DMS53 treated with DMSO at 0.1 percent for 48 hours (cell line): ENCODE results near the gene USP36.

ENCODE experiments used
- DNase-seq: peaks from one replicate; lab custom pipeline; 2025; ENCODE audit not compliant: unreplicated experiment; lab: John Stamatoyannopoulos, UW

USP36 gene

DNA sequence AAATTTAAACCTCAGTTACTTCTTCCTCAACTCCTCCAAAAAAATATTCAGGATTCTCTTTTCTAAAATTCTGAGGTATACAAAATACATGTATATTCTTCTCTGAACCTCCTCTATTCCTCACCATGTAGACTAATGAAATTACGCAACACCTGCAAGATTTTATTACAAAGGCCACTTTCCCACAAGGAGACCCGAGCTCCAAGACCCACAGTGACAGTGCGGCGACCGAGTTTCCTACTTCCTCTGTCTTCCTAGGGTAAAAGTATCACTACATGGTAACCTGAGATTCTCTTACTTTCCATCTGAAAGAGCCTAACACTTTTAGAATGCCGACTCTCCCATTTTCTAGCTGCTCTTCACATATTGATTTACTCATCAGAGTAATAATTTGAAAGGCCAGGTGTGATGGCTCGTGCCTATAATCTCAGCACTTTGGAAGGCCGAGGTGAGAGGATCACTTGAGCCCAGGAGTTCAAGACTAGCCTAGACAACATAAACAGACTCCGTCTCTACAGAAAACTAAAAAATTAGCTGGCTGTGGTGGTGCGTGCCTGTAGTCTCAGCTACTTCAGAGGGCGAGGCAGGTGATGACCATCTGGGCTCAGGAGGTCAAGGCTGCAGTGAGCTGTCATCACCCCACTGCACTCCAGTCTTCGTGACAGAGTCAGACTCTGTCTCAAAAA lies 94.2 kb downstream of the USP36 start:
- no peak for DNase-seq
